Heart left ventricle (tissue), 16 donors: ENCODE data around the gene PRKN. TPM values are rescaled to one million over a fixed set of nuclear protein-coding genes. Genes with fewer than 3 reads are reported as not detected.

ENCODE experiments used
- ATAC-seq, 4 donors: fragments of 200-7000 bp; cut with Tn5 transposase; one replicate each; pipeline ENCODE4 v1.9.1; 2020 to 2022; ENCODE audit warnings: moderate library complexity in 4 of 4, mild to moderate bottlenecking in 3 of 4, moderate number of reproducible peaks in 1 of 4
- DNase-seq, 5 donors: peaks; one replicate each; pipeline ENCODE4 v3.0.0-alpha.2; 2020
- H3K27ac ChIP-seq, 12 donors: fragments of 200-600 bp; sonication (generic) in 4 of 12; one replicate each; pipeline versions ENCODE4 v1.5.0 to v1.8.0; 2016 to 2022; ENCODE audit warnings: mild to moderate bottlenecking in 2 of 12
- H3K27me3 ChIP-seq, 9 donors: fragments of 200-600 bp; sonication (generic) in 2 of 9; one replicate each; pipeline versions ENCODE4 v1.5.1 to v1.8.0; 2016 to 2022; ENCODE audit warnings: mild to moderate bottlenecking in 3 of 9
- H3K36me3 ChIP-seq, 9 donors: fragments of 200-600 bp; sonication (generic) in 2 of 9; one replicate each; pipeline versions ENCODE4 v1.5.0 to v1.8.0; 2018 to 2022; ENCODE audit warnings: mild to moderate bottlenecking in 2 of 9
- H3K4me1 ChIP-seq, 12 donors: fragments of 200-600 bp; sonication (generic) in 4 of 12; one replicate each; pipeline versions ENCODE4 v1.5.0 to v1.8.0; 2016 to 2022; ENCODE audit warnings: mild to moderate bottlenecking in 3 of 12
- H3K4me3 ChIP-seq, 12 donors: fragments of 200-600 bp; sonication (generic) in 4 of 12; one replicate each; pipeline versions ENCODE4 v1.5.0 to v1.8.0; 2017 to 2022; ENCODE audit warnings: mild to moderate bottlenecking in 9 of 12, moderate library complexity in 4 of 12
- H3K9me3 ChIP-seq, 12 donors: fragments of 200-600 bp; sonication (generic) in 4 of 12; one replicate each; pipeline versions ENCODE4 v1.5.0 to v1.8.0; 2016 to 2022; ENCODE audit warnings: mild to moderate bottlenecking in 1 of 12
- CTCF ChIP-seq, 12 donors: fragments of 200-600 bp; sonication (generic) in 4 of 12; IDR thresholded peaks; one replicate each; pipeline versions ENCODE4 v1.5.0 to v1.8.0; 2018 to 2022; ENCODE audit warnings: antibody characterized with exemption in 12 of 12, mild to moderate bottlenecking in 5 of 12
- POLR2A ChIP-seq, 2 donors: fragments of 450-650 bp; IDR thresholded peaks; one replicate each; pipeline ENCODE4 v1.6.1; 2017; ENCODE audit warnings: antibody characterized with exemption in 2 of 2, mild to moderate bottlenecking in 2 of 2, moderate library complexity in 2 of 2
- WGBS, 4 donors: extraction: QIAGEN DNeasy Blood & Tissue Kit in 2 of 4; methylation state at CpG; one replicate each; pipeline versions ENCODE4 v1.1.5 to v1.1.7; 2013 to 2018; 5-methylcytosine and 5-hydroxymethylcytosine counted together
- intact Hi-C, 10 donors: fragments of 100-400 bp; cut with DNase I; formaldehyde crosslinking; loops; one replicate each; pipeline versions ENCODE4 v1.11.1 to v1.14.2; 2022
- polyA plus RNA-seq, 2 donors: library from polyadenylated mRNA; stranded (reverse); fragments of 200-250 nt; gene quantifications; one replicate each; pipeline ENCODE4 v1.2.3, GENCODE V29; 2013
- total RNA-seq, 9 donors: library from RNA; depleted of rRNA in 2 of 9; stranded (reverse); fragments of >200 nt in 2 of 9; fragmentation: NEBNext Ultra II Directional in 3 of 9; extraction: Animal tissue kit (Norgen Biotek cat#: 25700) in 3 of 9; gene quantifications; one replicate each; pipeline versions ENCODE4 v1.1.0 to v1.2.4, GENCODE V29; 2016 to 2023
- donor health status: ischemic (EF 13 %, LVEDD 7.1; RV severe dilation, severe dysfunction).
- donor health status: healthy with polysubstance abuse.
- donor health status: DM: no; HTN: yes; CAD: no.
- donor health status: DM: no; HTN: no; CAD: no.
- donor health status: ischemic (EF 25% LVEDD 6.9; RV normal size, moderate dysfunction).
- donor health status: ischemic (EF 25% LVEDD 5.7; RV mildly dilated, moderate dysfunction).
- donor health status: healthy.
- donor health status: DM: yes; HTN: yes; CAD: no.
- donor health status: ischemic (EF 35%, LVEDD 5.7; RV mildly dilated, moderate dysfunction).
- donor health status: nonischemic (EF 11% LVEDD 7.7; RV severe dilation, severe dysfunction).
- donor health status: DM: yes; HTN: yes; CAD: no.
- donor health status: PGD.
- donor health status: ischemic (EF 29% LVEDD 5.4; RV normal size, mild dysfunction).
- donor health status: nonischemic (EF 23%, LVEDD 6.1; RV moderate dilation, normal function).

The PRKN gene
- total and polyA plus RNA-seq, 11 donors: 3.4 to 32.5 (median 21.2) TPM

GRCh38 chr6:161749576-161749975 lies 978.0 kb downstream of the PRKN start:
- Histone ChIP-seq H3K27ac (no peak overlapping the region), H3K36me3 (no peaks in the 10 kb centered on the region), H3K4me3 (no peak overlapping the region), H3K9me3 (no peaks in the 10 kb centered on the region), H3K27me3 (no peaks in the 10 kb centered on the region), H3K4me1 (no peaks in the 10 kb centered on the region)
- no peak for ATAC-seq
- DNase-seq: no peak
- no peak for TF ChIP-seq CTCF (IDR thresholded peaks at IDR 0.05)
- TF ChIP-seq POLR2A (IDR thresholded peaks at IDR 0.05): no peak
- intact Hi-C loops: no loop called here
- 79 to 87% (median 83%) methylated on average over 4 of the region's 4 CpGs for WGBS, 4 donors

- Histone ChIP-seq H3K9me3 (no peaks in the 10 kb centered on the region), H3K4me3 (no peak overlapping the region), H3K4me1 (no peaks in the 10 kb centered on the region), H3K36me3 (no peaks in the 10 kb centered on the region), H3K27ac (no peak overlapping the region), H3K27me3 (no peaks in the 10 kb centered on the region)
- intact Hi-C loops: no loop called here
- TF ChIP-seq POLR2A (IDR thresholded peaks at IDR 0.05) (no peak), CTCF (IDR thresholded peaks at IDR 0.05) (peak; percentile 25 to 61 (median 40))
- ATAC-seq: peak in 1 of 4 donors; percentile 24
- 59 to 71% (median 63%) methylated on average over 18 of the region's 18 CpGs for WGBS, 4 donors
- DNase-seq: peak in 4 of 5 donors; percentile 10 to 55 (median 30)
Observed at GRCh38 chr6:161748535-161749416, 978.8 kb downstream of the PRKN start.

- no peak overlapping the region for H3K4me3 ChIP-seq
- DNase-seq (no peak), ATAC-seq (no peak)
- TF ChIP-seq CTCF (IDR thresholded peaks at IDR 0.05) (no peak), POLR2A (IDR thresholded peaks at IDR 0.05) (no peak)
- intact Hi-C loops: no loop called here
- 87 to 92% (median 90%) methylated on average over 7 of the region's 7 CpGs for WGBS, 4 donors
- no peaks in the 10 kb centered on the region for H3K4me1 ChIP-seq
- H3K36me3 ChIP-seq: no peaks in the 10 kb centered on the region
- H3K27ac ChIP-seq: no peak overlapping the region
- H3K9me3 ChIP-seq: no peaks in the 10 kb centered on the region
- no peaks in the 10 kb centered on the region for H3K27me3 ChIP-seq
Observed at GRCh38 chr6:161747506-161747905, 980.1 kb downstream of the PRKN start.

- H3K27me3 ChIP-seq: no peaks in the 10 kb centered on the region
- intact Hi-C loops: no loop called here
- no peak overlapping the region for H3K27ac ChIP-seq
- H3K4me1 ChIP-seq: no peaks in the 10 kb centered on the region
- H3K4me3 ChIP-seq: no peak overlapping the region
- WGBS, 4 donors: 70 to 74% (median 71%) methylated on average over 5 of the region's 5 CpGs
- no peaks in the 10 kb centered on the region for H3K9me3 ChIP-seq
- DNase-seq (no peak), ATAC-seq (no peak)
- no peaks in the 10 kb centered on the region for H3K36me3 ChIP-seq
- no peak for TF ChIP-seq POLR2A (IDR thresholded peaks at IDR 0.05)
- TF ChIP-seq CTCF (IDR thresholded peaks at IDR 0.05): no peak
Observed at GRCh38 chr6:161745594-161746141, 981.9 kb downstream of the PRKN start.
